ENCODE measurements around the gene MYO15A. TPM values are rescaled to one million over a fixed set of nuclear protein-coding genes. Genes with fewer than 3 reads are reported as not detected.

Gene MYO15A
- total RNA-seq, 2 donors from 2014 or later, result 1.7 to 2.4 TPM

GRCh38 chr17:18138065-18138749, 29.7 kb downstream of the MYO15A start:
- H3K4me3 Mint-ChIP-seq, result no peak overlapping the region
- DNase-seq, result no peak
- H3K4me1 Mint-ChIP-seq, result peaks cover 2% of the 10 kb centered on the region
- Histone ChIP-seq H3K9me3 (ENCODE audit: control insufficient read depth, low read length) (no peaks in the 10 kb centered on the region), H3K4me3 (ENCODE audit: low read length) (no peak overlapping the region), H3K27me3 (ENCODE audit: control insufficient read depth, insufficient read depth, low read length, poor library complexity, severe bottlenecking) (no peaks in the 10 kb centered on the region), H3K36me3 (ENCODE audit: control insufficient read depth, insufficient read depth, low read length) (no peaks in the 10 kb centered on the region), H3K27ac (ENCODE audit: low read depth, low read length) (no peak overlapping the region), H3K4me1 (ENCODE audit: control insufficient read depth, insufficient read depth, low read length) (peaks cover 4% of the 10 kb centered on the region), H3K9ac (ENCODE audit: extremely low read depth, low read length, poor library complexity, severe bottlenecking) (no peak overlapping the region)
- H3K27ac Mint-ChIP-seq, result peak overlapping the region; percentile 15
- TF ChIP-seq CTCF (conservative IDR thresholded peaks at IDR 0.05), result no peak
- H3K36me3 Mint-ChIP-seq (ENCODE audit: low read depth), result no peaks in the 10 kb centered on the region
- H3K27me3 Mint-ChIP-seq (ENCODE audit: insufficient read depth), result no peaks in the 10 kb centered on the region
- WGBS, 2 experiments (ENCODE audit: insufficient coverage in 1 of 2, insufficient read length in 1 of 2), result 85 to 89% methylated on average over 4 to 8 of the region's 8 CpGs
- no peaks in the 10 kb centered on the region for H3K9me3 Mint-ChIP-seq

GRCh38 chr17:18139092-18139491, 30.5 kb downstream of the MYO15A start:
- H3K4me1 Mint-ChIP-seq, result peaks cover 5% of the 10 kb centered on the region
- Histone ChIP-seq H3K9ac (ENCODE audit: extremely low read depth, low read length, poor library complexity, severe bottlenecking) (no peak overlapping the region), H3K4me1 (ENCODE audit: control insufficient read depth, insufficient read depth, low read length) (peaks cover 4% of the 10 kb centered on the region), H3K9me3 (ENCODE audit: control insufficient read depth, low read length) (no peaks in the 10 kb centered on the region), H3K27me3 (ENCODE audit: control insufficient read depth, insufficient read depth, low read length, poor library complexity, severe bottlenecking) (no peaks in the 10 kb centered on the region), H3K27ac (ENCODE audit: low read depth, low read length) (no peak overlapping the region), H3K4me3 (ENCODE audit: low read length) (no peak overlapping the region), H3K36me3 (ENCODE audit: control insufficient read depth, insufficient read depth, low read length) (no peaks in the 10 kb centered on the region)
- no peaks in the 10 kb centered on the region for H3K9me3 Mint-ChIP-seq
- no peak overlapping the region for H3K4me3 Mint-ChIP-seq
- no peak for TF ChIP-seq CTCF (conservative IDR thresholded peaks at IDR 0.05)
- no peaks in the 10 kb centered on the region for H3K36me3 Mint-ChIP-seq (ENCODE audit: low read depth)
- H3K27me3 Mint-ChIP-seq (ENCODE audit: insufficient read depth), result no peaks in the 10 kb centered on the region
- DNase-seq, result no peak
- H3K27ac Mint-ChIP-seq, result no peak overlapping the region
- 89 to 100% methylated on average over 1 to 2 of the region's 2 CpGs for WGBS, 2 experiments (ENCODE audit: insufficient coverage in 1 of 2, insufficient read length in 1 of 2)

GRCh38 chr17:18139498-18139897, 30.9 kb downstream of the MYO15A start:
- Mint-ChIP-seq H3K4me1 (peaks cover 5% of the 10 kb centered on the region), H3K4me3 (no peak overlapping the region), H3K9me3 (no peaks in the 10 kb centered on the region), H3K27me3 (ENCODE audit: insufficient read depth) (no peaks in the 10 kb centered on the region), H3K36me3 (ENCODE audit: low read depth) (no peaks in the 10 kb centered on the region), H3K27ac (no peak overlapping the region)
- H3K4me1 ChIP-seq (ENCODE audit: control insufficient read depth, insufficient read depth, low read length), result peaks cover 4% of the 10 kb centered on the region
- no peak overlapping the region for H3K4me3 ChIP-seq (ENCODE audit: low read length)
- H3K27me3 ChIP-seq (ENCODE audit: control insufficient read depth, insufficient read depth, low read length, poor library complexity, severe bottlenecking), result no peaks in the 10 kb centered on the region
- no peak for TF ChIP-seq CTCF (conservative IDR thresholded peaks at IDR 0.05)
- no peak overlapping the region for H3K27ac ChIP-seq (ENCODE audit: low read depth, low read length)
- no peak for DNase-seq
- H3K9me3 ChIP-seq (ENCODE audit: control insufficient read depth, low read length), result no peaks in the 10 kb centered on the region
- H3K9ac ChIP-seq (ENCODE audit: extremely low read depth, low read length, poor library complexity, severe bottlenecking), result no peak overlapping the region
- WGBS, 2 experiments (ENCODE audit: insufficient coverage in 1 of 2, insufficient read length in 1 of 2), result 86 to 90% methylated on average over 9 to 14 of the region's 14 CpGs
- no peaks in the 10 kb centered on the region for H3K36me3 ChIP-seq (ENCODE audit: control insufficient read depth, insufficient read depth, low read length)

All from endodermal cell (in vitro differentiated cells).